ENCODE data around the gene TMEM25.

DNA sequence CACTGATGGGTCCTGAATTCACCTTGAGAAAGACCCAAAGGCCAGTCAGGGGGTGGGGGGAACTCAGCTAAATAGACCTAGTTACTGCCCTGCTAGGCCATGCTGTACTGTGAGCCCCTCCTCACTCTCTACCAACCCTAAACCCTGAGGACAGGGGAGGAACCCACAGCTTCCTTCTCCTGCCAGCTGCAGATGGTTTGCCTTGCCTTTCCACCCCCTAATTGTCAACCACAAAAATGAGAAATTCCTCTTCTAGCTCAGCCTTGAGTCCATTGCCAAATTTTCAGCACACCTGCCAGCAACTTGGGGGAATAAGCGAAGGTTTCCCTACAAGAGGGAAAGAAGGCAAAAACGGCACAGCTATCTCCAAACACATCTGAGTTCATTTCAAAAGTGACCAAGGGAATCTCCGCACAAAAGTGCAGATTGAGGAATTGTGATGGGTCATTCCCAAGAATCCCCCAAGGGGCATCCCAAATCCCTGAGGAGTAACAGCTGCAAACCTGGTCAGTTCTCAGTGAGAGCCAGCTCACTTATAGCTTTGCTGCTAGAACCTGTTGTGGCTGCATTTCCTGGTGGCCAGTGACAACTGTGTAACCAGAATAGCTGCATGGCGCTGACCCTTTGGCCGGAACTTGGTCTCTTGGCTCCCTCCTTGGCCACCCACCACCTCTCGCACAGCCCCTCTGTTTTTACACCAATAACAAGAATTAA is 6.1 kb upstream of the TMEM25 start:
- TF ChIP-seq, protein P1, sequence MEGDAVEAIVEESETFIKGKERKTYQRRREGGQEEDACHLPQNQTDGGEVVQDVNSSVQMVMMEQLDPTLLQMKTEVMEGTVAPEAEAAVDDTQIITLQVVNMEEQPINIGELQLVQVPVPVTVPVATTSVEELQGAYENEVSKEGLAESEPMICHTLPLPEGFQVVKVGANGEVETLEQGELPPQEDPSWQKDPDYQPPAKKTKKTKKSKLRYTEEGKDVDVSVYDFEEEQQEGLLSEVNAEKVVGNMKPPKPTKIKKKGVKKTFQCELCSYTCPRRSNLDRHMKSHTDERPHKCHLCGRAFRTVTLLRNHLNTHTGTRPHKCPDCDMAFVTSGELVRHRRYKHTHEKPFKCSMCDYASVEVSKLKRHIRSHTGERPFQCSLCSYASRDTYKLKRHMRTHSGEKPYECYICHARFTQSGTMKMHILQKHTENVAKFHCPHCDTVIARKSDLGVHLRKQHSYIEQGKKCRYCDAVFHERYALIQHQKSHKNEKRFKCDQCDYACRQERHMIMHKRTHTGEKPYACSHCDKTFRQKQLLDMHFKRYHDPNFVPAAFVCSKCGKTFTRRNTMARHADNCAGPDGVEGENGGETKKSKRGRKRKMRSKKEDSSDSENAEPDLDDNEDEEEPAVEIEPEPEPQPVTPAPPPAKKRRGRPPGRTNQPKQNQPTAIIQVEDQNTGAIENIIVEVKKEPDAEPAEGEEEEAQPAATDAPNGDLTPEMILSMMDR (IDR thresholded peaks at IDR 0.05) = no peak
- TF ChIP-seq POLR2A (IDR thresholded peaks at IDR 0.05) = no peak
